Measurements from ENCODE around the gene CREBRF. TPM values are rescaled to one million over a fixed set of nuclear protein-coding genes. Genes with fewer than 3 reads are reported as not detected.

The CREBRF gene
- total and polyA plus RNA-seq, 7 donors, result 0.92 to 17.1 (median 13.1) TPM

- no peaks in the 10 kb centered on the region for H3K27me3 ChIP-seq (ENCODE audit: insufficient read depth in 3 of 3, low read length in 2 of 3)
- intact Hi-C loops (cut with DNase I), result no loop called here
- H3K36me3 ChIP-seq (ENCODE audit: insufficient read depth in 1 of 2, low read depth in 1 of 2), result no peaks in the 10 kb centered on the region
- 82 to 92% (median 88%) methylated on average over 8 of the region's 8 CpGs for WGBS, 3 donors
- no peaks in the 10 kb centered on the region for H3K4me1 ChIP-seq
- H3K4me3 ChIP-seq, result no peak overlapping the region
- no peaks in the 10 kb centered on the region for H3K9me3 ChIP-seq
- no peak for DNase-seq
- no peak for TF ChIP-seq CTCF (IDR thresholded peaks at IDR 0.05)
- H3K27ac ChIP-seq, result no peak overlapping the region
- no peak for ATAC-seq
These were observed 116.0 kb downstream of the CREBRF start for GRCh38 chr5:173172166-173172565.

GRCh38 chr5:173175523-173175922, 119.4 kb downstream of the CREBRF start:
- H3K4me3 ChIP-seq, result no peak overlapping the region
- no peaks in the 10 kb centered on the region for H3K27me3 ChIP-seq (ENCODE audit: insufficient read depth in 3 of 3, low read length in 2 of 3)
- WGBS, 3 donors, result 36 to 63% (median 38%) methylated on average over 4 of the region's 4 CpGs
- TF ChIP-seq CTCF (IDR thresholded peaks at IDR 0.05), result no peak
- no peaks in the 10 kb centered on the region for H3K36me3 ChIP-seq (ENCODE audit: insufficient read depth in 1 of 2, low read depth in 1 of 2)
- intact Hi-C loops (cut with DNase I), result no loop called here
- H3K9me3 ChIP-seq, result no peaks in the 10 kb centered on the region
- no peak overlapping the region for H3K27ac ChIP-seq
- DNase-seq, result no peak
- no peaks in the 10 kb centered on the region for H3K4me1 ChIP-seq
- no peak for ATAC-seq

- Histone ChIP-seq H3K9me3 (peaks cover 4% of the 10 kb centered on the region), H3K27ac (no peak overlapping the region), H3K4me3 (no peak overlapping the region), H3K27me3 (ENCODE audit: insufficient read depth in 3 of 3, low read length in 2 of 3) (no peaks in the 10 kb centered on the region), H3K36me3 (ENCODE audit: insufficient read depth in 1 of 2, low read depth in 1 of 2) (no peaks in the 10 kb centered on the region), H3K4me1 (no peaks in the 10 kb centered on the region)
- ATAC-seq (no peak), DNase-seq (no peak)
- WGBS, 3 donors, result 51 to 70% (median 61%) methylated on average over 12 of the region's 12 CpGs
- intact Hi-C loops (cut with DNase I), result no loop called here
- no peak for TF ChIP-seq CTCF (IDR thresholded peaks at IDR 0.05)
These were observed 122.3 kb downstream of the CREBRF start for GRCh38 chr5:173178369-173178910.

- intact Hi-C loops (cut with DNase I), result no loop called here
- WGBS, 3 donors, result 65 to 74% (median 71%) methylated on average over 2 of the region's 2 CpGs
- no peak for TF ChIP-seq CTCF (IDR thresholded peaks at IDR 0.05)
- H3K36me3 ChIP-seq (ENCODE audit: insufficient read depth in 1 of 2, low read depth in 1 of 2), result no peaks in the 10 kb centered on the region
- H3K27ac ChIP-seq, result no peak overlapping the region
- no peak overlapping the region for H3K4me3 ChIP-seq
- peaks cover 4% of the 10 kb centered on the region for H3K9me3 ChIP-seq
- ATAC-seq, result no peak
- H3K4me1 ChIP-seq, result no peaks in the 10 kb centered on the region
- no peak for DNase-seq
- H3K27me3 ChIP-seq (ENCODE audit: insufficient read depth in 3 of 3, low read length in 2 of 3), result no peaks in the 10 kb centered on the region
These were observed 124.2 kb downstream of the CREBRF start for GRCh38 chr5:173180331-173180730.
